NCI-H1694 treated with DMSO at 0.1 percent for 48 hours (cell line): ENCODE results near the gene ISM1.

ENCODE experiments used
- DNase-seq: peaks from one replicate; lab custom pipeline; 2025; lab: John Stamatoyannopoulos, UW

Gene ISM1

GRCh38 chr20:13256606-13257005, 35.5 kb downstream of the ISM1 start:
- no peak for DNase-seq

GRCh38 chr20:13259921-13260320, 38.8 kb downstream of the ISM1 start:
- DNase-seq = peak; percentile 69

- no peak for DNase-seq
Measured at GRCh38 chr20:13260650-13261279, 39.7 kb downstream of the ISM1 start.

- DNase-seq = peak; percentile 49
Measured at GRCh38 chr20:13261460-13262301, 40.6 kb downstream of the ISM1 start.

- no peak for DNase-seq
Measured at GRCh38 chr20:13262302-13262650, 41.2 kb downstream of the ISM1 start.

- DNase-seq = no peak
Measured at GRCh38 chr20:13262671-13263360, 41.7 kb downstream of the ISM1 start.

GRCh38 chr20:13263451-13263850, 42.4 kb downstream of the ISM1 start:
- no peak for DNase-seq

- DNase-seq = no peak
Measured at GRCh38 chr20:13264907-13265306, 43.8 kb downstream of the ISM1 start.

- DNase-seq = no peak
Measured at GRCh38 chr20:13265941-13266340, 44.9 kb downstream of the ISM1 start.

- no peak for DNase-seq
Measured at GRCh38 chr20:13267231-13267630, 46.2 kb downstream of the ISM1 start.

GRCh38 chr20:13268953-13269352, 47.9 kb downstream of the ISM1 start:
- DNase-seq = no peak

GRCh38 chr20:13270211-13270610, 49.1 kb downstream of the ISM1 start:
- DNase-seq = no peak

GRCh38 chr20:13271098-13271497, 50.0 kb downstream of the ISM1 start:
- no peak for DNase-seq

- no peak for DNase-seq
Measured at GRCh38 chr20:13271977-13272975, 51.2 kb downstream of the ISM1 start.

GRCh38 chr20:13274275-13274861, 53.3 kb downstream of the ISM1 start:
- DNase-seq = peak; percentile 62

GRCh38 chr20:13276945-13277541, 56.0 kb downstream of the ISM1 start:
- no peak for DNase-seq

GRCh38 chr20:13277663-13278295, 56.7 kb downstream of the ISM1 start:
- no peak for DNase-seq

- no peak for DNase-seq
Measured at GRCh38 chr20:13278812-13279570, 57.9 kb downstream of the ISM1 start.

GRCh38 chr20:13280609-13281324, 59.7 kb downstream of the ISM1 start:
- DNase-seq = no peak
